ENCODE results near the gene NPAS3. TPM values are rescaled to one million over a fixed set of nuclear protein-coding genes. Genes with fewer than 3 reads are reported as not detected.
A peak's percentile ranks its signal among the peaks of the same experiment; 100 is the strongest.

Gene NPAS3
- total RNA-seq, 4 donors from 2014 or later = 0.51 to 15.2 (median 6.6) TPM

DNA sequence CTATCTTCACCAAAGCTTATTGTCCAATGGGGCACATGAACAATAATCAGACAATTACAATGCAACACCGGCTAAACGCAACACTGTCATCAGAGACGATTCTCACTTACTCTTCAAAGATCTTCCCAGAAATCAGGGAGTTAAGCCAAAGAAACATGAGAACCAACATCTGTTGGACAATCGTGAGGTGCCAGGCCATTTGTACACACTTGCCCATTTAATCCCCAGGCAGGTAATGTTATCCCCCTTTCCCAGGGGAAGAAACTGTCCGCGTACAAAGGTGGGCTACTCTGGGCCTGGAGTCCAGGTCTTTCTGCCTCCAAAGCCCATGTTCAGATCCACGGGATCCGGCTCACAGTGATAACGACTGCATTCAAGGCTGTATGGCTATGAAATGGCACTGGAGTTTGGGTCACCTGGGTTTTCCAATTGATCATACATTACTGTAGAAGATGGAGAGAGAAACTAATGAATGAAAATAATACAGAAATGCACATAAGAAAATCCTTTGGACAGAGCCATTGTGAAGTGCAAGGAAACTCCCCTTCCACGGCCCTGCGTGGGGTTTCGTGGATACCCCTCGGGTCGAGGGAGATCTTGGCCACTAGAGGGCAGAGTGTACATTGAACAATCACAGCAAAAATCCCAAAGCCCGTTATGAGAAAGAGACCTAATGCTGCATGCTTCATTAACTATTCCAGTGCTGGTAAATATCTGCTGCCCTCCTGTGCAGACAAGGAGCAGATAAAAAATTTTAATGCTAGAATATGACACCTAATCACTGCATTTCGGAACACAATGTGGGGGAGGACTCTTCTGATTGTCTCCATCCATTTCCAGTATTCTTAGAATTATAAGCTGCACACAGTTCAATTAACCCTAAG lies 900.8 kb downstream of the NPAS3 start:
- peak; percentile 53 to 62 for DNase-seq
- TF ChIP-seq, protein P1, sequence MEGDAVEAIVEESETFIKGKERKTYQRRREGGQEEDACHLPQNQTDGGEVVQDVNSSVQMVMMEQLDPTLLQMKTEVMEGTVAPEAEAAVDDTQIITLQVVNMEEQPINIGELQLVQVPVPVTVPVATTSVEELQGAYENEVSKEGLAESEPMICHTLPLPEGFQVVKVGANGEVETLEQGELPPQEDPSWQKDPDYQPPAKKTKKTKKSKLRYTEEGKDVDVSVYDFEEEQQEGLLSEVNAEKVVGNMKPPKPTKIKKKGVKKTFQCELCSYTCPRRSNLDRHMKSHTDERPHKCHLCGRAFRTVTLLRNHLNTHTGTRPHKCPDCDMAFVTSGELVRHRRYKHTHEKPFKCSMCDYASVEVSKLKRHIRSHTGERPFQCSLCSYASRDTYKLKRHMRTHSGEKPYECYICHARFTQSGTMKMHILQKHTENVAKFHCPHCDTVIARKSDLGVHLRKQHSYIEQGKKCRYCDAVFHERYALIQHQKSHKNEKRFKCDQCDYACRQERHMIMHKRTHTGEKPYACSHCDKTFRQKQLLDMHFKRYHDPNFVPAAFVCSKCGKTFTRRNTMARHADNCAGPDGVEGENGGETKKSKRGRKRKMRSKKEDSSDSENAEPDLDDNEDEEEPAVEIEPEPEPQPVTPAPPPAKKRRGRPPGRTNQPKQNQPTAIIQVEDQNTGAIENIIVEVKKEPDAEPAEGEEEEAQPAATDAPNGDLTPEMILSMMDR (IDR thresholded peaks at IDR 0.05) = peak; percentile 74 to 81 (median 78)
- TF ChIP-seq POLR2A (IDR thresholded peaks at IDR 0.05) = no peak
- Histone ChIP-seq H3K4me1 (no peaks in the 10 kb centered on the region), H3K9me3 (no peaks in the 10 kb centered on the region), H3K4me3 (no peak overlapping the region), H3K36me3 (no peaks in the 10 kb centered on the region), H3K27me3 (no peaks in the 10 kb centered on the region), H3K27ac (no peak overlapping the region)
- intact Hi-C loops (cut with DNase I; ENCODE audit: low total_unique reads) = loop anchor here (5.0 kb wide), 1 partner anchor 263 kb away; no protein-coding TSS in a partner anchor

DNA sequence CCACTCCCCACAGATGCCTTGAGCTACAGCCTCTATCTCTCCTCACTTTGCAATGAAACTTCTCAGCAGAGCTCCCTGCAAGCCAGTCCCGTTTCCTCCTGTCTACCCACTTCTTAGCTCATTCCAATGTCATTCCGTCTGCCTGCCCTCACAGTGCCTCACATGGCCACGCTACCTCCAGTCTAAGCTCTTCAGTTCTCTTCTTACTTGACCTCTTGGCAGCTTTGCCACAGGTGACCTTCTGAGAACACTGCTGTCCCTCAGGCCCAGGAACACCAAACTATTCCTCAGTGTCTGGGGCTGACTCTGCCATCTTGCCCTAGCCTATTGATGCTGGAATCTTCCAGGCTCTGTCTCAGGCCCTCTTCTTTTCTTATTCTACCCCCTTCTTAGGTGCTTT lies 902.1 kb downstream of the NPAS3 start:
- no peak for TF ChIP-seq POLR2A (IDR thresholded peaks at IDR 0.05)
- TF ChIP-seq, protein P1 (IDR thresholded peaks at IDR 0.05) = no peak
- no peak overlapping the region for H3K4me3 ChIP-seq
- no peaks in the 10 kb centered on the region for H3K9me3 ChIP-seq
- H3K27me3 ChIP-seq = no peaks in the 10 kb centered on the region
- no peaks in the 10 kb centered on the region for H3K4me1 ChIP-seq
- H3K36me3 ChIP-seq = no peaks in the 10 kb centered on the region
- intact Hi-C loops (cut with DNase I; ENCODE audit: low total_unique reads) = no loop called here
- DNase-seq = no peak
- H3K27ac ChIP-seq = no peak overlapping the region

DNA sequence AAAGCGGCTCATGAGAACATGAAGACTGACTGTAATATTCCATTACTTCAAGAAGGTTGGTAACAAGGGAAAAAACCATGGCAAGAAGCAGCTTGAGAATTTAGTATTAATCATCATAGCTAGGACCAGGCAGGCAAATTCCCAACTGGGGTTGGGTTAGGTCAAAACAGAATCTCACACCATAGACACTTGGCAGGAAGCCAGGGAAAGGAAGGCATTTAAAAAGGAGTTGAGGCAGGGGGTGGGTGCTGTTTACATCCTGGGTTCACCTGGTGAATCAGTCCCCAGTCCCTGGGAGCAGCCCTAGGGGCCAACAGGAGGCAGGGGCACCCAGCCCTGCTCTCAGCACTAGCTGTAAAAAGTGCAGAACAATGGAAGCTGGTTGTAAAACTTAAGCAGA lies 903.6 kb downstream of the NPAS3 start:
- no peak overlapping the region for H3K4me3 ChIP-seq
- DNase-seq = no peak
- no peaks in the 10 kb centered on the region for H3K27me3 ChIP-seq
- intact Hi-C loops (cut with DNase I; ENCODE audit: low total_unique reads) = no loop called here
- no peaks in the 10 kb centered on the region for H3K36me3 ChIP-seq
- H3K27ac ChIP-seq = no peak overlapping the region
- H3K9me3 ChIP-seq = no peaks in the 10 kb centered on the region
- no peaks in the 10 kb centered on the region for H3K4me1 ChIP-seq
- TF ChIP-seq, protein P1 (IDR thresholded peaks at IDR 0.05) = no peak
- no peak for TF ChIP-seq POLR2A (IDR thresholded peaks at IDR 0.05)

DNA sequence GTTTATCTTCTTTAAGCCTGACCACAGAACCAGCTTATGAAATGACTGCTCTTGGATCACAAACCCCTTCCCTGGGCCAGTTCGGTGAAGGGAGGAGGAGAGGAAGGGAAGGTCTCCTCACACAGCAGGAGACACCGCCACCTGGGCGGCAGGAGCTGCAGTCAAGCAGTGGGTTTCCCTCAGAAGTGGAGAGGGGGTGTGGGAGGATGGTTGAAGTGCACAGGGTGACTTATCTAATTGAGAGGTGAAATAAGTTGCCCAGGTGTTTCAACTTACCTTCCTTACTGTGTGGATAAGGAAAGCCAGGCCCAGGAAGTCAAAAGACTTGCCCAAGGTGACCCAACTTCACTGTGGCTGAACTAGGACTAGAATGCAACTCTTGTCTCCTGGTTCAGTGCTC lies 905.4 kb downstream of the NPAS3 start:
- TF ChIP-seq POLR2A (IDR thresholded peaks at IDR 0.05) = no peak
- Histone ChIP-seq H3K9me3 (no peaks in the 10 kb centered on the region), H3K4me1 (no peaks in the 10 kb centered on the region), H3K36me3 (no peaks in the 10 kb centered on the region), H3K27me3 (no peaks in the 10 kb centered on the region), H3K27ac (no peak overlapping the region), H3K4me3 (no peak overlapping the region)
- no peak for DNase-seq
- intact Hi-C loops (cut with DNase I; ENCODE audit: low total_unique reads) = no loop called here

DNA sequence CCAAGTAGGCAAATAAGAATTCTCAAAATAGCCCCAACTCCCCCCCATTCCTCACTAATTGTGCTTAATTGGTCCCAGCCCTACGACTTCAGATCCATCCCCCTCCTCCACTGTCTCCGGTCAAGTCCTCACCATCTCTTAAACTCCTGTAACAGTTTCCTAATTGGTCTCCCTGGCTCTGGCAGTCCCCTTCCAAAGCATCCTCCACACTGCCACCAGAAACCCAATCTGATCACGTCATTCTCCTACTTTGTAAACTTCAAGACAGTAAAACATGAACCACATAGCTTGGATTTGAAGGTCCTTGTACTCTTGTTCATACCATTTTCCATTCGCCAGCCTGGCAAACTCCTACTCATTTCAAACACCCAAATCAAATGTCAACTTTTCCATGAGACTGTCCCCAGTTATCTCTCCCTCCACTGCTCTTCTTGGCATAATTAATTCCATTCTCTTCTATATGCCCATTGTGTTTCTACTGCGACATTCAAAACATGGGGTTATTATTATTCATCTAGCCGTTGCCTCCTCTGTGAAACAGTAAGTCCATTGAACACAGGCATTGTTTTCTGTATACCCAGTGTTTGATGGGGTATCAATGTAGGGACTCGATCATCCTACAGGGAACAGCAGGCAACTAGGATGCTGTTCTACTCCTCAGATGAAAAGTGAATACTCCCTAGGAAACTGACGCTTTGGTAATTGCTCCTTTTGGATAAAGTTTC lies 907.6 kb downstream of the NPAS3 start:
- no peak for TF ChIP-seq POLR2A (IDR thresholded peaks at IDR 0.05)
- TF ChIP-seq, protein P1 (IDR thresholded peaks at IDR 0.05) = no peak
- H3K4me3 ChIP-seq = no peak overlapping the region
- no peaks in the 10 kb centered on the region for H3K36me3 ChIP-seq
- no peaks in the 10 kb centered on the region for H3K27me3 ChIP-seq
- H3K27ac ChIP-seq = no peak overlapping the region
- H3K9me3 ChIP-seq = no peaks in the 10 kb centered on the region
- no peaks in the 10 kb centered on the region for H3K4me1 ChIP-seq
- DNase-seq = no peak
- intact Hi-C loops (cut with DNase I; ENCODE audit: low total_unique reads) = no loop called here

Measured in uterus (tissue), 4 donors.